A673 (cell line): ENCODE measurements around the gene VAMP2.

Source experiments
- CTCF ChIP-seq: fragments of 300-800, 200-600 bp; sonication (generic); conservative IDR thresholded peaks from 2 replicates; pipeline ENCODE4 v1.5.1; 2017; ENCODE audit warnings: low read depth, mild to moderate bottlenecking, antibody characterized with exemption, low read length, moderate library complexity, mixed read lengths
- EZH2 ChIP-seq: fragments of 200-600 bp; sonication (generic); IDR thresholded peaks from 2 replicates; pipeline ENCODE4 v1.6.1; 2017; ENCODE audit warnings: borderline replicate concordance, low read depth, mild to moderate bottlenecking, mixed read lengths, antibody characterized with exemption, low read length; ENCODE audit not compliant: poor library complexity, severe bottlenecking

GRCh38 chr17:8173056-8173870, 10.5 kb upstream of the VAMP2 start:
- TF ChIP-seq CTCF (no peak), EZH2 (no peak)
